ENCODE measurements around the gene TMEM253.

DNA sequence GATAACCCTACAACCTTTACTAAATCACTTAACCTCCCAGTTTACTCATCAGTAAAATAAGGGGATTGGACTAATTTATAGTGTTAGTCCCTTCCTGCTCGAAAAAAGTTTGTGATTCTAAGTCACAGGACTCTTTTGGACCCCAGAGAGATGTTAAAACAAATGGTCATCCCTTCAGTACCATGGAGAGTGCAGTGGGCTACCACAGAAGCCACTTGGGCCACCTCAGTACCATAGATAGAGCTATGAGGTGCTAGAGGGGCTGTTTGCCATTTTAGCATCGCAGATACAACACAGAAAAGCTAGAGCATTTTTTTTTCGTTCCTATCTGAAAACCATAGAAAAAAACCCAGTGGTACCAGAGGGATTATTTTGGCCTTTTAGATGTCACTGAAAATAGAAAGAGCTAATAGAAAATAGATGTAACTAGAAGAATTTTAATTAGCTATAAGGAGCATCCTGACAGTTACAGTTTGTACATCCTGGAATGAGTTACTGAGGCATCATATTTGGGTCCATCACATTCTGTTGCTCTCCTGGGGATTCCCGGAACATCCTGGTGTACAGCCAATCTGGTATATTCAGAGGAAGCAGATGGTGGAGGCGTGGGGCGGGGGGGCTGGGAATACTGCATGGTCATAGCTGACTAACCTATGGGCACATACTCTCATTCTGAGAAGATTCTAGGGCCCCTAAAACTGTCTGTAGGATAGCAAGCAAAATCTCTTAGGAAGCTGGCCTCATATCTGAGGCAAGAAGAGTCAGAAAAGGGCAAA is 5.2 kb upstream of the TMEM253 start:
- TF ChIP-seq EZH2 (IDR thresholded peaks at IDR 0.05), result no peak
- no peak for TF ChIP-seq POLR2AphosphoS5 (IDR thresholded peaks at IDR 0.05; ENCODE audit: borderline replicate concordance, low read depth, low read length)

Data from SK-N-MC (cell line).